ENCODE data around the gene DERL3.

The DERL3 gene

DNA sequence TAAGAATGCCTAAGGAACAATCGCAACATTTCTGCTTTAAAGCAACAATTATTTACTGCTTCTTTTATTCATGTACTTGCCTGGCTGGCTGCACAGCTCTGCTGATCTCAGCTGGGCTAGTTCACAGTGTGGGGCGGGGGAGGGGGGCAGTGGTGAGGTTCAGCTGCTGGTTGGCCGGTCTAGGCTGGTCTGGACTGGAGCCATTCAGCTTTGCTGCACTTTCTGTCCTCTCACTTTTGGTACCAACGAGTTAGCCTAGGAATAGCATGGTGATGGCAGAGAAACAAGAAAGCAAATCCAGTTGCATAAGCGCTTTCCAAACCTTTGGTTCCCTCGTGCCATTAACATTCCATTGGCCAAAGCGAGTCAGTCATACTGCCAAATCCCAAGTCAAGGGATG, 39.4 kb upstream of the DERL3 start:
- Histone ChIP-seq H4K91ac (ENCODE audit: low read depth, low read length, poor library complexity) (no peak overlapping the region), H3K4me3 (ENCODE audit: low read length in 2 of 2) (no peak overlapping the region), H3K23ac (ENCODE audit: low read depth, low read length, poor library complexity) (no peak overlapping the region), H3K36me3 (replicated peaks in 1 of 2; ENCODE audit: control insufficient read depth in 2 of 2, insufficient read depth in 2 of 2, low read length in 2 of 2) (peaks cover 2 to 76% of the 10 kb centered on the region in 2 donors), H3K14ac (ENCODE audit: low read length) (no peak overlapping the region), H2BK15ac (ENCODE audit: low read length) (no peak overlapping the region), H3K27me3 (ENCODE audit: control insufficient read depth in 3 of 3, insufficient read depth in 3 of 3, low read depth in 1 of 3, low read length in 3 of 3) (no peaks in the 10 kb centered on the region), H4K8ac (ENCODE audit: low read depth, low read length) (no peak overlapping the region), H3K18ac (ENCODE audit: low read length) (no peak overlapping the region), H3K27ac (replicated peaks; ENCODE audit: low read length) (no peak overlapping the region), H3K4ac (ENCODE audit: low read length) (no peak overlapping the region), H2BK12ac (ENCODE audit: low read length) (no peak overlapping the region), H2AK5ac (ENCODE audit: low read depth, low read length) (no peak overlapping the region), H3K79me1 (ENCODE audit: low read depth, low read length) (no peaks in the 10 kb centered on the region), H3K9ac (ENCODE audit: low read depth, low read length, poor library complexity) (no peak overlapping the region), H3K9me3 (replicated peaks in 1 of 2; ENCODE audit: control insufficient read depth in 2 of 2, insufficient read depth in 1 of 2, low read depth in 1 of 2, low read length in 2 of 2) (no peaks in the 10 kb centered on the region), H3K4me1 (ENCODE audit: control insufficient read depth in 2 of 2, insufficient read depth in 1 of 2, low read depth in 1 of 2, low read length in 2 of 2) (peaks cover 0 to 6% of the 10 kb centered on the region in 2 donors), H2AFZ (ENCODE audit: low read length) (no peak overlapping the region), H2BK5ac (ENCODE audit: low read length) (no peak overlapping the region), H3K4me2 (ENCODE audit: insufficient read depth, low read length, poor library complexity, severe bottlenecking) (no peak overlapping the region), H2BK120ac (ENCODE audit: low read depth, low read length) (no peak overlapping the region)
- no CpG with 5 or more reads among the region's 7 CpGs for WGBS, 2 donors (ENCODE audit: extremely low coverage in 2 of 2, insufficient read length in 2 of 2, insufficient replicate concordance in 1 of 2)
- no peak for DNase-seq (ENCODE audit: low spot score)

GRCh38 chr22:23877566-23877965, 38.8 kb upstream of the DERL3 start:
- peaks cover 0 to 6% of the 10 kb centered on the region in 2 donors for H3K4me1 ChIP-seq (ENCODE audit: control insufficient read depth in 2 of 2, insufficient read depth in 1 of 2, low read depth in 1 of 2, low read length in 2 of 2)
- no peak overlapping the region for H4K8ac ChIP-seq (ENCODE audit: low read depth, low read length)
- no peak overlapping the region for H2BK5ac ChIP-seq (ENCODE audit: low read length)
- H3K4me2 ChIP-seq (ENCODE audit: insufficient read depth, low read length, poor library complexity, severe bottlenecking): no peak overlapping the region
- no peak overlapping the region for H2BK120ac ChIP-seq (ENCODE audit: low read depth, low read length)
- no peak overlapping the region for H3K23ac ChIP-seq (ENCODE audit: low read depth, low read length, poor library complexity)
- no peak overlapping the region for H3K9ac ChIP-seq (ENCODE audit: low read depth, low read length, poor library complexity)
- H3K9me3 ChIP-seq (replicated peaks in 1 of 2; ENCODE audit: control insufficient read depth in 2 of 2, insufficient read depth in 1 of 2, low read depth in 1 of 2, low read length in 2 of 2): no peaks in the 10 kb centered on the region
- no peak overlapping the region for H2BK15ac ChIP-seq (ENCODE audit: low read length)
- H4K91ac ChIP-seq (ENCODE audit: low read depth, low read length, poor library complexity): no peak overlapping the region
- H3K27me3 ChIP-seq (ENCODE audit: control insufficient read depth in 3 of 3, insufficient read depth in 3 of 3, low read depth in 1 of 3, low read length in 3 of 3): no peaks in the 10 kb centered on the region
- no peak overlapping the region for H3K4ac ChIP-seq (ENCODE audit: low read length)
- no peak for DNase-seq (ENCODE audit: low spot score)
- no CpG with 5 or more reads among the region's 8 CpGs for WGBS, 2 donors (ENCODE audit: extremely low coverage in 2 of 2, insufficient read length in 2 of 2, insufficient replicate concordance in 1 of 2)
- H3K79me1 ChIP-seq (ENCODE audit: low read depth, low read length): no peaks in the 10 kb centered on the region
- no peak overlapping the region for H2AK5ac ChIP-seq (ENCODE audit: low read depth, low read length)
- no peak overlapping the region for H2BK12ac ChIP-seq (ENCODE audit: low read length)
- H3K36me3 ChIP-seq (replicated peaks in 1 of 2; ENCODE audit: control insufficient read depth in 2 of 2, insufficient read depth in 2 of 2, low read length in 2 of 2): peaks cover 2 to 74% of the 10 kb centered on the region in 2 donors
- H3K27ac ChIP-seq (replicated peaks; ENCODE audit: low read length): no peak overlapping the region
- H3K18ac ChIP-seq (ENCODE audit: low read length): no peak overlapping the region
- no peak overlapping the region for H3K4me3 ChIP-seq (ENCODE audit: low read length in 2 of 2)
- no peak overlapping the region for H2AFZ ChIP-seq (ENCODE audit: low read length)
- H3K14ac ChIP-seq (ENCODE audit: low read length): no peak overlapping the region

- no peak overlapping the region for H2BK15ac ChIP-seq (ENCODE audit: low read length)
- no peak overlapping the region for H3K4me3 ChIP-seq (ENCODE audit: low read length in 2 of 2)
- H4K91ac ChIP-seq (ENCODE audit: low read depth, low read length, poor library complexity): no peak overlapping the region
- H4K8ac ChIP-seq (ENCODE audit: low read depth, low read length): no peak overlapping the region
- no peak overlapping the region for H2BK5ac ChIP-seq (ENCODE audit: low read length)
- H3K4ac ChIP-seq (ENCODE audit: low read length): no peak overlapping the region
- DNase-seq (ENCODE audit: low spot score): no peak
- H2AK5ac ChIP-seq (ENCODE audit: low read depth, low read length): no peak overlapping the region
- no peak overlapping the region for H3K18ac ChIP-seq (ENCODE audit: low read length)
- peaks cover 0 to 69% of the 10 kb centered on the region in 2 donors for H3K36me3 ChIP-seq (replicated peaks in 1 of 2; ENCODE audit: control insufficient read depth in 2 of 2, insufficient read depth in 2 of 2, low read length in 2 of 2)
- no peaks in the 10 kb centered on the region for H3K9me3 ChIP-seq (replicated peaks in 1 of 2; ENCODE audit: control insufficient read depth in 2 of 2, insufficient read depth in 1 of 2, low read depth in 1 of 2, low read length in 2 of 2)
- WGBS, 2 donors (ENCODE audit: extremely low coverage in 2 of 2, insufficient read length in 2 of 2, insufficient replicate concordance in 1 of 2): no CpG with 5 or more reads among the region's 2 CpGs
- H2AFZ ChIP-seq (ENCODE audit: low read length): no peak overlapping the region
- no peak overlapping the region for H3K9ac ChIP-seq (ENCODE audit: low read depth, low read length, poor library complexity)
- no peaks in the 10 kb centered on the region for H3K79me1 ChIP-seq (ENCODE audit: low read depth, low read length)
- no peak overlapping the region for H3K23ac ChIP-seq (ENCODE audit: low read depth, low read length, poor library complexity)
- no peak overlapping the region for H3K4me2 ChIP-seq (ENCODE audit: insufficient read depth, low read length, poor library complexity, severe bottlenecking)
- H3K27ac ChIP-seq (replicated peaks; ENCODE audit: low read length): no peak overlapping the region
- H2BK12ac ChIP-seq (ENCODE audit: low read length): no peak overlapping the region
- no peak overlapping the region for H3K14ac ChIP-seq (ENCODE audit: low read length)
- H3K4me1 ChIP-seq (ENCODE audit: control insufficient read depth in 2 of 2, insufficient read depth in 1 of 2, low read depth in 1 of 2, low read length in 2 of 2): peaks cover 0 to 6% of the 10 kb centered on the region in 2 donors
- H3K27me3 ChIP-seq (ENCODE audit: control insufficient read depth in 3 of 3, insufficient read depth in 3 of 3, low read depth in 1 of 3, low read length in 3 of 3): no peaks in the 10 kb centered on the region
- no peak overlapping the region for H2BK120ac ChIP-seq (ENCODE audit: low read depth, low read length)
Measured at GRCh38 chr22:23875801-23876200, 37.0 kb upstream of the DERL3 start.

GRCh38 chr22:23874871-23875270, 36.1 kb upstream of the DERL3 start:
- Histone ChIP-seq H3K4me2 (ENCODE audit: insufficient read depth, low read length, poor library complexity, severe bottlenecking) (no peak overlapping the region), H3K79me1 (ENCODE audit: low read depth, low read length) (no peaks in the 10 kb centered on the region), H2BK12ac (ENCODE audit: low read length) (no peak overlapping the region), H2BK5ac (ENCODE audit: low read length) (no peak overlapping the region), H3K4me1 (ENCODE audit: control insufficient read depth in 2 of 2, insufficient read depth in 1 of 2, low read depth in 1 of 2, low read length in 2 of 2) (peaks cover 0 to 6% of the 10 kb centered on the region in 2 donors), H3K14ac (ENCODE audit: low read length) (no peak overlapping the region), H3K27ac (replicated peaks; ENCODE audit: low read length) (no peak overlapping the region), H2BK15ac (ENCODE audit: low read length) (no peak overlapping the region), H2BK120ac (ENCODE audit: low read depth, low read length) (no peak overlapping the region), H3K27me3 (ENCODE audit: control insufficient read depth in 3 of 3, insufficient read depth in 3 of 3, low read depth in 1 of 3, low read length in 3 of 3) (no peaks in the 10 kb centered on the region), H3K4me3 (ENCODE audit: low read length in 2 of 2) (no peak overlapping the region), H4K8ac (ENCODE audit: low read depth, low read length) (no peak overlapping the region), H3K18ac (ENCODE audit: low read length) (no peak overlapping the region), H3K9me3 (replicated peaks in 1 of 2; ENCODE audit: control insufficient read depth in 2 of 2, insufficient read depth in 1 of 2, low read depth in 1 of 2, low read length in 2 of 2) (no peaks in the 10 kb centered on the region), H3K36me3 (replicated peaks in 1 of 2; ENCODE audit: control insufficient read depth in 2 of 2, insufficient read depth in 2 of 2, low read length in 2 of 2) (peaks cover 0 to 71% of the 10 kb centered on the region in 2 donors), H4K91ac (ENCODE audit: low read depth, low read length, poor library complexity) (no peak overlapping the region), H2AK5ac (ENCODE audit: low read depth, low read length) (no peak overlapping the region), H3K23ac (ENCODE audit: low read depth, low read length, poor library complexity) (no peak overlapping the region), H3K4ac (ENCODE audit: low read length) (no peak overlapping the region), H2AFZ (ENCODE audit: low read length) (no peak overlapping the region), H3K9ac (ENCODE audit: low read depth, low read length, poor library complexity) (no peak overlapping the region)
- WGBS, 2 donors (ENCODE audit: extremely low coverage in 2 of 2, insufficient read length in 2 of 2, insufficient replicate concordance in 1 of 2): no CpG with 5 or more reads among the region's 4 CpGs
- no peak for DNase-seq (ENCODE audit: low spot score)

Data from neuronal stem cell (in vitro differentiated cells).